IMR-90 (cell line): ENCODE measurements around the gene SLC2A6. TPM values are rescaled to one million over a fixed set of nuclear protein-coding genes. Genes with fewer than 3 reads are reported as not detected.

Experiments used
- ATAC-seq: fragments of 200-7000 bp; cut with Tn5 transposase; 2 replicates; pipeline ENCODE4 v1.9.1; 2020; ENCODE audit warnings: low read depth, mild to moderate bottlenecking, moderate library complexity
- BruUV-seq: library from RNA; stranded (reverse); fragments of 400-500 nt; replicated peaks from 2 replicates; lab custom pipeline; 2021; lab: Mats Ljungman, UMichigan
- CTCF ChIA-PET: fragments of 300-600 bp; formaldehyde crosslinking; extraction: SDS; loops from one replicate; lab custom pipeline; 2021; ENCODE audit warnings: antibody characterized with exemption; lab: Yijun Ruan, JAX
- POLR2A ChIA-PET: fragments of 300-600 bp; sonication (Branson Sonifier 250); formaldehyde crosslinking; loops from one replicate; lab custom pipeline; 2022; ENCODE audit warnings: antibody characterized with exemption; ENCODE audit not compliant: unreplicated experiment; lab: Charles Lee
- DNase-seq: peaks from one replicate; pipeline ENCODE4 v3.0.0; 2013
- H2AFZ ChIP-seq: replicated peaks from 2 replicates; pipeline ENCODE3; 2013; ENCODE audit warnings: low read length, mild to moderate bottlenecking; ENCODE audit not compliant: poor library complexity
- H2AK5ac ChIP-seq: 2 replicates; pipeline ENCODE4 v1.6.1; 2013; ENCODE audit warnings: low read depth, low read length, inconsistent platforms
- H2AK9ac ChIP-seq: replicated peaks from 2 replicates; pipeline ENCODE3; 2013; ENCODE audit warnings: mild to moderate bottlenecking, low read depth, low read length, moderate library complexity; ENCODE audit not compliant: poor library complexity
- H2BK120ac ChIP-seq: 2 replicates; pipeline ENCODE4 v1.6.1; 2013; ENCODE audit warnings: low read depth, low read length, inconsistent platforms
- H2BK15ac ChIP-seq: 3 replicates; pipeline ENCODE4 v1.6.1; 2013; ENCODE audit warnings: low read depth, low read length, inconsistent platforms
- H2BK20ac ChIP-seq: 2 replicates; pipeline ENCODE4 v1.6.1; 2013; ENCODE audit warnings: low read depth, mild to moderate bottlenecking, inconsistent platforms, low read length, moderate library complexity
- H2BK5ac ChIP-seq: 2 replicates; pipeline ENCODE4 v1.6.1; 2013; ENCODE audit warnings: mild to moderate bottlenecking, low read depth, low read length, inconsistent platforms; ENCODE audit not compliant: poor library complexity, severe bottlenecking
- H3K14ac ChIP-seq: replicated peaks from 2 replicates; pipeline ENCODE4 v1.6.1; 2013; ENCODE audit warnings: low read depth, low read length, inconsistent platforms
- H3K18ac ChIP-seq: 2 replicates; pipeline ENCODE4 v1.6.1; 2013; ENCODE audit warnings: low read depth, low read length, control low read depth
- H3K23ac ChIP-seq: 2 replicates; pipeline ENCODE4 v1.6.1; 2013; ENCODE audit warnings: low read depth, low read length, inconsistent platforms
- H3K27ac ChIP-seq: 2 replicates; pipeline ENCODE4 v1.5.1; 2013; ENCODE audit warnings: mild to moderate bottlenecking, control low read depth, low read length; ENCODE audit not compliant: insufficient read depth
- H3K27me3 ChIP-seq: 2 replicates; pipeline ENCODE4 v1.6.1; 2013; ENCODE audit warnings: low read length; ENCODE audit not compliant: control insufficient read depth, insufficient read depth
- H3K36me3 ChIP-seq: 2 replicates; pipeline ENCODE4 v1.6.1; 2013; ENCODE audit warnings: low read length, mixed read lengths; ENCODE audit not compliant: control insufficient read depth, insufficient read depth
- H3K4ac ChIP-seq: 2 replicates; pipeline ENCODE4 v1.6.1; 2013; ENCODE audit warnings: low read depth, low read length, inconsistent platforms
- H3K4me1 ChIP-seq: 2 replicates; pipeline ENCODE4 v1.6.1; 2013; ENCODE audit warnings: low read length, mixed read lengths; ENCODE audit not compliant: control insufficient read depth, insufficient read depth
- H3K4me2 ChIP-seq: 2 replicates; pipeline ENCODE4 v1.6.1; 2013; ENCODE audit warnings: low read depth, mild to moderate bottlenecking, control low read depth, low read length, moderate library complexity
- H3K4me3 ChIP-seq: 2 replicates; pipeline ENCODE4 v1.5.1; 2013; ENCODE audit warnings: low read depth, mild to moderate bottlenecking, control low read depth, low read length, moderate library complexity; ENCODE audit not compliant: insufficient read depth
- H3K56ac ChIP-seq: 2 replicates; pipeline ENCODE4 v1.6.1; 2013; ENCODE audit warnings: low read length, inconsistent platforms; ENCODE audit not compliant: insufficient read depth; ENCODE audit errors: extremely low read depth
- H3K79me1 ChIP-seq, 2 experiments: 2 replicates each; pipeline ENCODE4 v1.6.1; 2013; ENCODE audit warnings: low read length in 2 of 2, inconsistent platforms in 1 of 2, low read depth in 1 of 2
- H3K9ac ChIP-seq: 2 replicates; pipeline ENCODE4 v1.6.1; 2013; ENCODE audit warnings: low read depth, low read length, control low read depth
- H3K9me1 ChIP-seq: 2 replicates; pipeline ENCODE4 v1.6.1; 2013; ENCODE audit warnings: low read length, inconsistent platforms; ENCODE audit not compliant: insufficient read depth
- H3K9me3 ChIP-seq: 2 replicates; pipeline ENCODE4 v1.6.1; 2013; ENCODE audit warnings: low read length; ENCODE audit not compliant: control insufficient read depth, insufficient read depth
- H4K20me1 ChIP-seq: 2 replicates; pipeline ENCODE4 v1.6.1; 2013; ENCODE audit warnings: low read length, inconsistent platforms; ENCODE audit not compliant: insufficient read depth
- H4K5ac ChIP-seq: 2 replicates; pipeline ENCODE4 v1.6.1; 2013; ENCODE audit warnings: mild to moderate bottlenecking, low read depth, low read length, control low read depth
- H4K8ac ChIP-seq, 2 experiments: 2 replicates each; pipeline ENCODE4 v1.6.1; 2013; ENCODE audit warnings: low read depth in 2 of 2, low read length in 2 of 2, control low read depth in 1 of 2, inconsistent platforms in 1 of 2
- H4K91ac ChIP-seq: 2 replicates; pipeline ENCODE4 v1.6.1; 2013; ENCODE audit warnings: low read depth, low read length, inconsistent platforms; ENCODE audit not compliant: insufficient read depth
- BHLHE40 ChIP-seq: fragments of 150-350 bp; IDR thresholded peaks from 2 replicates; pipeline ENCODE4 v1.6.1; 2016; ENCODE audit warnings: mild to moderate bottlenecking, low read depth, low read length
- CHD1 ChIP-seq: IDR thresholded peaks from 2 replicates; pipeline ENCODE4 v1.6.1; 2012; ENCODE audit warnings: low read depth, low read length, improper control_type of control experiment
- FOS ChIP-seq: fragments of 150-350 bp; IDR thresholded peaks from 2 replicates; pipeline ENCODE4 v1.6.1; 2016; ENCODE audit warnings: low read depth, low read length
- MAZ ChIP-seq: IDR thresholded peaks from 2 replicates; pipeline ENCODE4 v1.6.1; 2012; ENCODE audit warnings: low read depth, mild to moderate bottlenecking, low read length, improper control_type of control experiment, moderate library complexity, borderline replicate concordance
- NFE2L2 ChIP-seq: fragments of 150-350 bp; IDR thresholded peaks from 2 replicates; pipeline ENCODE4 v1.6.1; 2016; ENCODE audit warnings: low read depth, mild to moderate bottlenecking, low read length
- POLR2A ChIP-seq: IDR thresholded peaks from 2 replicates; pipeline ENCODE4 v1.6.1; 2012; ENCODE audit warnings: mild to moderate bottlenecking, low read depth, low read length
- RFX5 ChIP-seq: IDR thresholded peaks from 2 replicates; pipeline ENCODE4 v1.8.0; 2012; ENCODE audit warnings: low read depth, mild to moderate bottlenecking, low read length, moderate library complexity
- SMC3 ChIP-seq: fragments of 150-350 bp; IDR thresholded peaks from 2 replicates; pipeline ENCODE4 v1.6.1; 2016; ENCODE audit warnings: low read depth, mild to moderate bottlenecking, antibody characterized with exemption, low read length, moderate library complexity
- WGBS, 2 experiments: methylation state at CpG; one replicate each; pipeline versions ENCODE4 v1.1.5 to v1.1.7; 2013; ENCODE audit warnings: missing lambda C conversion rate in 2 of 2; ENCODE audit not compliant: insufficient read length in 1 of 2; ENCODE audit errors: extremely low coverage in 2 of 2; 5-methylcytosine and 5-hydroxymethylcytosine counted together
- dilution Hi-C: fragments of 300-500 bp; cut with HindIII; formaldehyde crosslinking; loops from one replicate; pipeline ENCODE4 v1.14.3; 2018; ENCODE audit warnings: low sequenced_read_pairs; ENCODE audit not compliant: unreplicated experiment
- in situ Hi-C: fragments of 300-500 bp; cut with MboI; formaldehyde crosslinking; loops from 3 replicates; pipeline ENCODE4 v1.14.3; 2019; ENCODE audit warnings: low sequenced_read_pairs, inconsistent platforms, mixed read lengths
- intact Hi-C: fragments of 100-400 bp; cut with micrococcal nuclease; formaldehyde crosslinking; loops from 2 replicates; pipeline ENCODE4 v1.10.0; 2022
- polyA plus RNA-seq, 3 experiments: library from polyadenylated mRNA; depleted of rRNA; stranded (reverse); fragments of >200 nt; gene quantifications; 2 replicates each; pipeline ENCODE4 v1.2.3, GENCODE V29; 2012; ENCODE audit warnings: low replicate concordance in 1 of 3
- total RNA-seq: library from RNA; depleted of rRNA; stranded (reverse); fragments of >200 nt; gene quantifications from 2 replicates; pipeline ENCODE4 v1.2.3, GENCODE V29; 2012
- TF ChIP-seq, protein P1 (sequence below): fragments of 150-350 bp; IDR thresholded peaks from 2 replicates; pipeline ENCODE4 v1.6.1; 2017; ENCODE audit warnings: mild to moderate bottlenecking, antibody characterized with exemption, low read length, low read depth
- TF ChIP-seq, protein P2 (sequence below): fragments of 150-350 bp; IDR thresholded peaks from 2 replicates; pipeline ENCODE4 v1.6.1; 2016; ENCODE audit warnings: low read depth, mild to moderate bottlenecking, low read length, moderate library complexity, borderline replicate concordance

The SLC2A6 gene
- total and polyA plus RNA-seq, 2 of the 4 experiments (the other 2 are of a cell fraction), result 2.9 to 8.5 TPM

DNA sequence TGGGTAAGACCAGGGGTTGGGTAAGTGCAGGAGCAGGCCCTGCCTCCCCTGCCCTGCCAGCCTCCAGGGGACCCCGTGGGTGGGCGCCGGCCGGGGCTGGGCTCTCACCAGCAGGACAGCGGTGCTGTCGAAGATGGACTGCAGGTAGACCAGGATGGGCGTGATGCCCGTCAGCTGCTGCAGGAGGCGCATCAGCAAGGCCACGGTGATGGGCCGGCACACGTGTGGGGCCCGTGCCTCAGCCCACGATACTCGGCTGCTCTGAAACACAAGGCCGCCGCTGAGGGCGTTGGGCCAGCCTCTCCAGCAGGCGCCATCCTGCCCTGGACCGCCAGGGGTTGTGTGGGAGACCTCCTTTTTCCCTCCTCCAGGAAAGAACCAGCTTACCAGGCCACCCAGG is 4.0 kb downstream of the SLC2A6 start:
- in situ Hi-C loops (loop anchor here (25.0 kb wide), 1 partner anchor 438 kb away; the partner anchor contains the start of gene GTF3C5), dilution Hi-C loops (no loop called here), intact Hi-C loops (no loop called here)
- no peaks in the 10 kb centered on the region for H3K9me1 ChIP-seq
- no peak overlapping the region for H2AK5ac ChIP-seq
- H3K4me2 ChIP-seq, result no peak overlapping the region
- H2BK5ac ChIP-seq, result no peak overlapping the region
- no peak overlapping the region for H3K9ac ChIP-seq
- TF ChIP-seq FOS (no peak), SMC3 (no peak), BHLHE40 (no peak), CHD1 (no peak), NFE2L2 (no peak), RFX5 (no peak), POLR2A (no peak), MAZ (no peak)
- TF ChIP-seq, protein P1, sequence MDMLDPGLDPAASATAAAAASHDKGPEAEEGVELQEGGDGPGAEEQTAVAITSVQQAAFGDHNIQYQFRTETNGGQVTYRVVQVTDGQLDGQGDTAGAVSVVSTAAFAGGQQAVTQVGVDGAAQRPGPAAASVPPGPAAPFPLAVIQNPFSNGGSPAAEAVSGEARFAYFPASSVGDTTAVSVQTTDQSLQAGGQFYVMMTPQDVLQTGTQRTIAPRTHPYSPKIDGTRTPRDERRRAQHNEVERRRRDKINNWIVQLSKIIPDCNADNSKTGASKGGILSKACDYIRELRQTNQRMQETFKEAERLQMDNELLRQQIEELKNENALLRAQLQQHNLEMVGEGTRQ, result no peak
- TF ChIP-seq, protein P2, sequence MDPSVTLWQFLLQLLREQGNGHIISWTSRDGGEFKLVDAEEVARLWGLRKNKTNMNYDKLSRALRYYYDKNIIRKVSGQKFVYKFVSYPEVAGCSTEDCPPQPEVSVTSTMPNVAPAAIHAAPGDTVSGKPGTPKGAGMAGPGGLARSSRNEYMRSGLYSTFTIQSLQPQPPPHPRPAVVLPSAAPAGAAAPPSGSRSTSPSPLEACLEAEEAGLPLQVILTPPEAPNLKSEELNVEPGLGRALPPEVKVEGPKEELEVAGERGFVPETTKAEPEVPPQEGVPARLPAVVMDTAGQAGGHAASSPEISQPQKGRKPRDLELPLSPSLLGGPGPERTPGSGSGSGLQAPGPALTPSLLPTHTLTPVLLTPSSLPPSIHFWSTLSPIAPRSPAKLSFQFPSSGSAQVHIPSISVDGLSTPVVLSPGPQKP, result no peak
- no peaks in the 10 kb centered on the region for H3K9me3 ChIP-seq
- H3K18ac ChIP-seq, result no peak overlapping the region
- no peak overlapping the region for H3K56ac ChIP-seq
- peaks cover 3% of the 10 kb centered on the region; the same call in 1 of the 2 replicates for H3K4me1 ChIP-seq
- DNase-seq (no peak), ATAC-seq (no peak)
- no peak overlapping the region for H4K91ac ChIP-seq
- H2BK120ac ChIP-seq, result no peak overlapping the region
- H2AFZ ChIP-seq, result no peak overlapping the region
- no peaks in the 10 kb centered on the region for H4K20me1 ChIP-seq
- peaks cover 0 to 10% of the 10 kb centered on the region in 2 experiments; a peak in 1 of 4 replicates for H3K79me1 ChIP-seq
- no peak overlapping the region for H3K27ac ChIP-seq
- H3K4ac ChIP-seq, result no peak overlapping the region
- ChIA-PET CTCF (no interaction called here), POLR2A (no interaction called here)
- H4K5ac ChIP-seq, result no peak overlapping the region
- peaks cover 1% of the 10 kb centered on the region; the same call in 1 of the 2 replicates for H3K36me3 ChIP-seq
- no peak overlapping the region for H3K14ac ChIP-seq
- H2AK9ac ChIP-seq, result no peak overlapping the region
- H2BK15ac ChIP-seq, result no peak overlapping the region
- no peak overlapping the region for H4K8ac ChIP-seq
- no peak overlapping the region for H2BK20ac ChIP-seq
- BruUV-seq, result no TSS peak
- 97% methylated on average over 6 of the region's 20 CpGs; no CpG with 5 or more reads in 1 of the 2 experiments for WGBS, 2 experiments
- H3K4me3 ChIP-seq, result no peak overlapping the region
- no peaks in the 10 kb centered on the region for H3K27me3 ChIP-seq
- H3K23ac ChIP-seq, result no peak overlapping the region
